GM21367 (cell line): ENCODE data around the gene MITF.
"Not testable (repeated sequence)": the region's sequence is repeated elsewhere in the genome, so short reads cannot be mapped to it uniquely, and the experiment has no call there.

ENCODE experiments used
- ATAC-seq: cut with Tn5 transposase; IDR thresholded peaks from one replicate; pipeline ENCODE4 v1.9.1; 2021; ENCODE audit not compliant: unreplicated experiment

Gene MITF

DNA sequence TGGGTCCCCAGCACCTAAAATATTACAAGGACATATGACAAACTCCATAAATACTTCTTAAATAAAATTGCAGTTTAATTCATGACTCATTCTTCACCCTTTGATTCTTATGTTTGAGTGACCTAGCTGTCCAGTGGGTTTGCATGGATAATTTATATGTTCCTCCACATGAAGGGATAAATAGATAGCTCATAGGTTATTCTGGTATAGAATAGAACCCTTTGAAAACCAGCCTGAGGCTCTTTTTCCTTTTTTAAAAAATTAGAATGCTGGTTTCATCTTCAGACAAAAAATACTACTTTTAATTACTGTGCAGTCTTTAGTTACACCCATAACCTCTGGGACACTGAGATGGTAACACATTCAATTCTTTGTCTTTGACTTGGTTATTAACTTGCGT is 163.1 kb downstream of the MITF start:
- no peak for ATAC-seq

- ATAC-seq: no peak
These were observed 167.2 kb downstream of the MITF start for GRCh38 chr3:69906351-69906966.

GRCh38 chr3:69907554-69907953 is 168.3 kb downstream of the MITF start:
- ATAC-seq: no peak

- not testable (repeated sequence) for ATAC-seq
These were observed 170.6 kb downstream of the MITF start for GRCh38 chr3:69909859-69910258.

DNA sequence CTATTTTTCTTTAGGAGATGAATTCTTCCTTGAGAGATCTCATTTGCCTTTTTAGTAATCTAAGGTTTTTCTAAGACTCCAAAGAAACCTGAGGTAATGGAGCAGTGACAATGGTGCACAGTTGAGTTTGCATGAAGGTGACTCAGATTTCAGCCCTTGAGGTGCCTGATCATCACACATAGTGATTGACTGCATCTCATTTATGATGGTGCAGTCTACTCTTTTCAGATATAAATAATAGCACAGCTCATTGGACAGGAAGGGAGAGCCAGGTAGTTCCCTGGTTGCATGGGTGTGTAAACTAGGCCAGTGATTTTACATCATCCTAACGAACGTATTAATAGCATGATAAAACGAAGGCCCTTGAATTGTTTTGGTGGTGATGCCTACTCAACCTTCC is 174.2 kb downstream of the MITF start:
- no peak for ATAC-seq

- ATAC-seq: no peak
These were observed 175.1 kb downstream of the MITF start for GRCh38 chr3:69914395-69914794.

DNA sequence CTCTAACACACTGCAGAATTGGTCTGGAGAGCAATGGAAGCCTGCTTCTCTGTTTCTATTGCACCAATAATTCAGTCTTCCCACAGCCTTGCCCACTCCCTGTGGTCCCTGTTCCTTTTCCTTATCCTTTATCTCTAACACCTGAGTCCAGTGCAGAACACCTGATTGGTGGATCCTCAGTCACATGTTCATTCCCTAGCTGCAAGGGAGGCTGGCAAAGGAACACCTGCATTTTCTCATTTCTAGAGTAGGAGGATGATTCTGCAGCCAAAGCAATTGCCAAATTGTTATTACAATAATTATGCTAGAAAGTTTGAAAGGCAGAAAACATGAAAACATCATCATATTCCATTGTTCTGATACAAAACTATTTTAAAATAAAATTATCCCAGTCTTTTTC is 176.5 kb downstream of the MITF start:
- ATAC-seq: no peak

GRCh38 chr3:69920009-69920408 is 180.7 kb downstream of the MITF start:
- ATAC-seq: not testable (repeated sequence)

- ATAC-seq: no peak
These were observed 182.4 kb downstream of the MITF start for GRCh38 chr3:69921651-69922050.

- ATAC-seq: no peak
These were observed 183.3 kb downstream of the MITF start for GRCh38 chr3:69922521-69923000.

DNA sequence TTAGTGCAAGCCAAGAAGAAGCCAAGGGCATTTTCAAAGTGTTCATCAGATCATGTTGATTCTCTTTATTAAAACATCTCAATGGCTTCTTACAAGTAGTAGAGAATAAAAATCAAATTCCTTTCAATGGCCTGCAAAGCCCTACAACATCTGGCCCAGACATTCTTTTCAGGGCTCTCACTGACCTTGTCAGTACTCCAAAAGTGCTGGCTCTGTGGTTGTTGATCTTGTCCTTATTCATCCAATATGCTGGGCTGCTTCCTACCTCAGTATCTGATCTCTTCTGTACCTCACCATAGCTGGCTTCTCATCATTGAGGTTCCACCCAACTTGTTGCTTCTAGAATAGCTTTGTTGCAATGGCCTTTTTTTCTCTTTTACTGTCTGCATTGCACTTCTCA is 186.2 kb downstream of the MITF start:
- ATAC-seq: no peak

- ATAC-seq: no peak
These were observed 187.1 kb downstream of the MITF start for GRCh38 chr3:69926385-69926784.

- ATAC-seq: no peak
These were observed 188.3 kb downstream of the MITF start for GRCh38 chr3:69927571-69927970.

- ATAC-seq: no peak
These were observed 189.8 kb downstream of the MITF start for GRCh38 chr3:69929019-69929418.

- no peak for ATAC-seq
These were observed 191.3 kb downstream of the MITF start for GRCh38 chr3:69930564-69930963.

DNA sequence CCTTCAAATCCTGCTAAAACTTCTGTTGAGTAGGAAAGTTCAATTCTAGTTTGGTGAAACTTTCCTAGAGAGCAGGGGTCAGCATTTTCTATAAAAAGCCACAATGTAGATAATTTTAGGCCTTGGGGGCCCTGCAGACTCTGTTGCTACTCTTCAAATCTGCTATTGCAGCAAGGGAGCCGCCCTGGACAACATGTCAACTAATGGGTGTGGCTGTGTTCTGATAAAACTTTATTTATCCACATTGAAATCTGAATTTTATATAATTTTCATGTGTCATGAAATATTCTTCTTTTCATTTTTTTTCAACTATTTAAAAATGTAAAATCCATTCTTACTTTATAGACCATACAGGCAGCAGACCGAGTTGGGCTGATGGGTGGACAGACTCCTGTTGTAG is 192.8 kb downstream of the MITF start:
- ATAC-seq: no peak

- no peak for ATAC-seq
These were observed 193.2 kb downstream of the MITF start for GRCh38 chr3:69932501-69932900.

- no peak for ATAC-seq
These were observed 195.1 kb downstream of the MITF start for GRCh38 chr3:69934398-69934797.

- ATAC-seq: no peak
These were observed 197.0 kb downstream of the MITF start for GRCh38 chr3:69936266-69936665.

DNA sequence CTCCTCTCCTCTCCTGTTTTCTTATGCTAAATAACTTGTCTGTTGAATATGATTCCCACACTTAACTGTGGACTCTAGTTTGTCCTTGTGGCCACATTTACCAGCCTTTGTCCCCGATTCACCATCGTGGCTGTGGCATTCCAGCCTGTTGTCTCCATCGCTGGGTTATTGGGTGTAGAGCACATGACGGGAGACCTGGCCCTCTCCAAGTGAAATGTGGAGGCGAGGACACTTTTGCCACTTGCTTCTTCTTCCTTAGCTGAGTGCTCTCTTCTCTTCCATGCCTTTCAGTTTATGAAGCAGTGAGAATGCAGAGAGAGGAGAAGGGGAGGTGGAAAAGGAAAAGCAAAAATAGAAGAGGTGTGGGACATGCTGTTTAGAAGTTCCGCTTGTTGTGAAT is 198.8 kb downstream of the MITF start:
- no peak for ATAC-seq

- ATAC-seq: no peak
These were observed 199.7 kb downstream of the MITF start for GRCh38 chr3:69938931-69939330.

GRCh38 chr3:69941037-69941436 is 201.8 kb downstream of the MITF start:
- no peak for ATAC-seq

GRCh38 chr3:69941439-69942176 is 202.3 kb downstream of the MITF start:
- ATAC-seq: no peak
